DMS 273 (cell line): ENCODE results near the gene FAS.

ENCODE experiments used
- DNase-seq: peaks from one replicate; lab custom pipeline; 2025; ENCODE audit not compliant: unreplicated experiment; lab: John Stamatoyannopoulos, UW

Gene FAS

DNA sequence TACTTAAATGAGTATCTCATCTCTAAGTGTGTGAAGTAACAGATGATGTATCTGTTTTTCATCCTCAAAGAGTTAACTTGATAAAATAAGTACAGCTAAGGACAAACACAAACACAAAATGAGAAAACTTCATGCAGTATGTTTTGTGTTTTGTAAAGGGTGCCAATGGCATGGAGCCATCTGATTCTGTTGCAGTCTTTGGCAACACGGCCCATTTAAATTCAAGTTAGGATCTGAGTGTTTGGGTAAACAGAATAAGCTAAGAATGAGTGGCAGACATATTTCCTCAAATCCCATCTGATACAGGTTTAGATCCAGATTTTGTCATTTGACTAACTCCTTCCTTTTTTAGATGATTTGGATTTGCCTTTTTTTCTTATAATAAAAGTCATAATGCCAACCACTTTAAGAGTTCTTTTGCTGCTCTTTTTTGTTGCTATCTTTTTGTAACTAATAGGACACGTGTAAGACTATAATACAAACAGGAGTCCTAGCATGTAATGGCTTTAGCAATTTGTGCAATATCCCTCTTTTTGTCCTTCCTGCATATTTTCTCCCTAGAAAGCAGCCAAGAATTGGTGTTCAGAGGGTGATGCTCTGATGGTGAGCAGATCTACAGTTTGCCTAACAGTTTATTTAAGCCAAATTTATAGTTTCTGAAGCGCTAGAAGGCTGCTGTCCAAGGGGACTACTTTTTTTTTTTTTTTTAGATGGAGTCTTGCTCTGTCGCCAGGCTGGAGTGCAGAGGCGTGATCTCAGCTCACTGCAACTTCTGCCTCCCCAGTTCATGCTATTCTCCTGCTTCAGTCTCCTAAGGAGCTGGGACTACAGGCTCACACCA lies 19.2 kb upstream of the FAS start:
- DNase-seq: no peak

DNA sequence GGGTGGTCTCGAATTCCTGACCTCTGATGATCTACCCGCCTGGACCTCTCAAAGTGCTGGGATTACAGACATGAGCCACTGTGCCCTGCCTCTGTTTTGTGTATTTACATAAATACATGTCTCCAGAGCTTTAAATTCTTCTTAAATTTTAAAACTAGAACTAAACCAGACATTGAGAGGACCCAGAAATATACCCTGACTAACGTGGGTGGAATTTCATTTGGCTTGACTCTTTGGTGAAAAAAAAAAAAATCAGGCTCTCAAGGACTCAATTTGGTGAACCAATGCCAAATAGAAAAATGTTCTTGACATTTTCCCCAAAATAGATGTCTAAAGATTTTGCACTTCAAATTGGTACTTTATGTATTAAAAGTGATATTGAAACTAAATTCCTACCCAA lies 16.6 kb upstream of the FAS start:
- no peak for DNase-seq

DNA sequence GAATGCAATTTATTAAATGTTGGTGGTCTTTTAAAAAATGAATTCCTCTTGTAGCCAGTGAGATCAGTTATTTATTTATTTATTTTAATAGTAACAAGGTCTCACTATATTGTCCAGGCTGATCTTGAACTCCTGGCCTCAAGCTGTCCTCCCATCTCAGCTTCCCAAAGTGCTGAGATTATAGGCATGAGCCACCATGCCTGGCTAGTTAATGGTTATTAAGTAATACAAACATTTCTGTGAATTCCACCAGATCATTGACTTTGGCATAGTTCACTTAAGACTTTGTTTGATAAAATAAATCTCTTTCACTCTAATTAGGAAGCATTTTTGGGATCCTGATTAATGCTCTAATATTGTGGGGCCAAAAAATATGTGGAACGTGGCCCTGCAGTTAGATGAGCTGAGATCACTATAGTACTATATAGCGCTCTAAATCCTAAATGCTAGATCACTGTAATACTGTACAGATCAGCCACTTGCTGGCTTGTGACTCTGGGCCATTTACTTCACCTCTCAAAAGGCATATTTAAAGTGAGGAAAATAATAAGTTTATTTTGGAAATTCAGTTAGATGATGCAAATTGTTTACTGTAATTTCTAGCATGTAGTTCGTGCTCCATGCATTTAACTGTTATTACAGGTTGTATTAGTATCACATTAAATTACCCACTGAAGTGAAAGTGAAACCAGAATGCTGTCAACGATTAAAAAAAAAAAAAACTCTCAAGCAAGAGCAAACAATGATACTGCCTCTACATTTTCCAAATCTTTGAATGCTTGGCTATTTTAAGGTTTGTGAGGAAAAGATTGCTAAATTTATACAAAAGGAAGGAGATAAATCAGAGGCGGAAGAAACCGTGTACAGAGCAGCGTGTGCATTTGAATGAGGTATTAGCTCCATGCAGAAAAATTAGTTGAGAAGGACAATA lies 15.9 kb upstream of the FAS start:
- DNase-seq: peak; percentile 4

DNA sequence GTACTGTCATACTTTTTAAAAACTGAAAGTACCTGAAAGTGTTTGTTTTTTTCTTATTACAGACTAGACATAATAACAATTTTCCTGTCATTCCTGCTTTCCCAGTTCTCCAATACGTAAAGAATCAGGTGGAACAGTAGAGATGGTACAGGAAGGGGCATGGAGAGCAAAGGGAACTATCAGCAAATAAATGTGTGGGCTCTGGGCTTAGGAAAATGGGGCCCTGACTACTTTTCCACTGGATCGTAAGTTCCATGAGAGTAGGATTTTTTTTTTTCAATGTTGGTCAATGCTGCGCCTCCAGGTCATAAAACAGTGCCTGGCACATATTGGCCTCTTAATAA lies 15.2 kb upstream of the FAS start:
- no peak for DNase-seq

DNA sequence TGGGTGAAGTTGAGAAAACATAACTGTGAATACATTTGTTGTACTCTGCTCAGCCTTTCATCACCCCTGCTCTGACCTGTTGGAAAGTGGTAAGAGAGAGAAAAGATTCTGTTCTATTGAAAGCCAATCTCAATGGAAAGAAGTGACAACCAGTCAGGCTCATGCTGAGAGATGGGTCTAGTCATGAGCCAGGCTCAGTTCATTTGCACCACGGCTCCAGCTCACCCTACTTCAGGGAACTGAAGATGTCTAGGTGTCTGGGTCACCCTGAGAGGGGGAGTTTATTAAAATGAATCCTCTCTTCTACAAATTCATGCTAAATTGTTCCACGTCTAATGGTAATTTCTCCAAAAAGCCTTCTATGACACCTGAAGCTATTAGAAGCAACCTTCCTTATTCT lies 12.1 kb upstream of the FAS start:
- no peak for DNase-seq

DNA sequence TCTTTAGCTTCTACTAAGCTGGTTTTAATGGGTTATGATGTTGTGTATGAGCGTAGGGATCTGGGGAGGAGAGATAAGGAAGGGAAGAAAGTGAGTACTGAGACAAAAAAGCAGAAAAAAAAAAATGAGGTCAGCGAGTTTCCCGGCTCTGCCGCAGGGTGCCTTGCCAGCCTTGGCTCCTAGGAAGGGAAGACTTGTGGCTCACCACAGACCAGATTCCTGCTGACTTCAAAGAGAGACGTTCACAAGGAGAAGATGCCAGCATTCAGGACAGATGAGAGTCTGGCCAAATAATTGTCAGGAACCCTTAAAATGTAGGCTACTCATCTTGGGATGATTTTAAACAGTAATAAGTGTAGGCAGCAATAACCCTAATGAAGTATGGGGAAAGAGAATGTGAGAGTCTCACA lies 11.4 kb upstream of the FAS start:
- DNase-seq: no peak

DNA sequence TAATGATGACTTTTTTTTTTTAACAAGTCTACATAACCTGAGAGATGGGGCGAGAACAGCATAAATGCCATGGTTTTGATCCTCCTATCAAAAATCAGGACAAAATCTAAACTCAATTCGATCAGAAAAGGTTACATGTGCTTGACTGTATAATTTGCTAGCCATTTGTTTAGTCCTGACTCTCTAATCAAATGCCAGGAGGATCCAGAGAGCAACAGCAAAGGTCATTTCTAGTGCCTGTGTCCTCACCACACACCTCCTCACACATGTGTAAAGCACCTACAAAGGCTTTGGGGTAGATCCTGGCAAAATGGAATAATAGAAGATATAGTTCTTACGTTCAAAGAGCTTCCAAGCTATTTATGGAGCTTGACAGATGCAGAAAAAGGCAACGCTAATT lies 11.0 kb upstream of the FAS start:
- DNase-seq: no peak

DNA sequence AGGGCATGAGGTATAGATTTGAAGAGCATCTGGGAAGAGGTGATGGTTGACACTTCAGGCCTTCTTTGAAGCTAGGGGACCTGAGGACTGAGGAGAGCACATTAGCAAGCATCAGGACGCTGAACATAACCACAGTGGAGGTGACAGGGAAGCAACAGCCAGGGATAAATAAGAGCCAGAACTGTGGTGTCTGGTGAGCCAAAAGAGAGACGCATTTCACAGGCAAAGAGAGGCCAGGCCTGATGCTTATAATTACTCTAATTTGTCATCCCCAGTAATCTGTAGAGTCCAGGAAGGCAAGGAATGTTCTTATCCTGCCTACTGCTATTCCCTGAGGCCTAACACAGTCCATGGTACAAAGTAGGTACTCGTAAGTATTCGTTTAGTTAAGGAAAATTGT lies 10.4 kb upstream of the FAS start:
- DNase-seq: no peak

DNA sequence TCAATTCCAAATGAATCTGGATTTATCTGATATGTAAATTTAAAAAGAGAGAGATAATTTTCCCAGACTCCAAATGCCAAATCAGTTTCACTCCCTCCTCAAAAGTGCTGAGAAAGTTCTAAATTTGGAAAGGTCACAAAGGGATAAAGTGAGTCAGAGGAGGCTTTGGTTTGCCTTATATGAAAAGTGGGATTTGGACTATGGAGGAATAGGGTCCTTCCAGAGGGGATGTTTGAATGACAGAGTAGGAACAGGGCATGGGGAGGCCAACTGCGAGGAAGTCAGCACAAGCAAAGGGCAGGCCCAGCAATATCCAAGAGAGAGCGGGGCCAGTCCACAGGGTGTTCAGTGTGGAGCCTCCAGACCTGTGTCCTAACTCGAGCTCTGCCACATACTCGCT lies 9.8 kb upstream of the FAS start:
- DNase-seq: no peak

DNA sequence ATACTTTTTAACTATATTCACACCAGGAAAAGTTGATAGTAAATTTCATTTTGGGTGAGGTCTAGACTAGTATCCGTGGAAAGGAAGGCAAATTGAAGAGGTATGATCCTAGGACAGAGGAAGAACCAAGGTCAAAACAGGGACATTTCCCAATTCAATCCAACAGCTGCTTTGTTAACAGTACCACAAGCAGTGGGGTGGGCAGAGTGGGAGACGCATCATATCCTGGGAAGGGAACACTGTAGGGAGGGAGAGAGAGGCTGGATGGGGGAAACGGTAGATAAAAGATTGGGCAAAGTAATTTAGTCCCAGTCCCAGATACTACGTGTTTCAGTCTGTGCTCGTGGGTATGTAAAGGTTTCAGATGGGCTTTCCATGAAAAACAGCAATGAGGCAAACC lies 9.2 kb upstream of the FAS start:
- no peak for DNase-seq

DNA sequence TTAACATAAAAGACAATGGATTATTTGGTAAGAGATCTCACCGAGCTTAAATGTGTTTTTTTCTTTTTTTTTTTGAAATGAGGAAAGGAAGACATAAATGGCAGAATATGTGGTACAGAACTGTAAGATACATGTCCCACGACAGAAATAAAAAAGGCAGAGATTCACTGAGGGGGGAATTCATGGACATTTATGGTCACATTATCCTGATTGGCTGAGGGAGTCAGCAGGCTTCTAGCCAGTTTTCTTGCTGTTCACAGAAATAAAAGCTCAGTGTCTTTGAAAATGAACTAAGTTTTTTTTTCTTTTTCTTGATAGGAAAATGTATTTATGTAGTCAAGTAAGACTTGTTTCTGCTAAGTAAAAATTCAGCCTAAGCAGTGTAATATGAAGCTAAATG lies 8.2 kb upstream of the FAS start:
- no peak for DNase-seq

DNA sequence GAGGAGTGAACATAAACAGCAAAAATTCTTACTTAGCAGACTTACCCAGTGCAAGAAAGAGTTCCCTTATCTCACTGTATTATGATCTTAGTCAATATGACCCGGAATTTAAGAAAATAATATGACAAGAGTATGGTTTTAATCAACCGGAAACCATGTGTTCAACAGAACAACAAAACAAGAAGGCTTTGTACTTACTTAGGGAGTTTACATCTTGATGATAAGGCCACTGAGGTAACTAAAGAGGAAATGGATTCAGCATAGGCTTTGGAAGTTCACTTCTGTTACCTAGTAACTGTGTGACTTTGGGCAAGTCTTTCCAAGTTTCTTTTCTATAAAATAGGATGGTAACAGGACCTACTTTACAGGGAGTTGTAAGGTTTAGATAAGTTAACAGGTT lies 7.4 kb upstream of the FAS start:
- no peak for DNase-seq

DNA sequence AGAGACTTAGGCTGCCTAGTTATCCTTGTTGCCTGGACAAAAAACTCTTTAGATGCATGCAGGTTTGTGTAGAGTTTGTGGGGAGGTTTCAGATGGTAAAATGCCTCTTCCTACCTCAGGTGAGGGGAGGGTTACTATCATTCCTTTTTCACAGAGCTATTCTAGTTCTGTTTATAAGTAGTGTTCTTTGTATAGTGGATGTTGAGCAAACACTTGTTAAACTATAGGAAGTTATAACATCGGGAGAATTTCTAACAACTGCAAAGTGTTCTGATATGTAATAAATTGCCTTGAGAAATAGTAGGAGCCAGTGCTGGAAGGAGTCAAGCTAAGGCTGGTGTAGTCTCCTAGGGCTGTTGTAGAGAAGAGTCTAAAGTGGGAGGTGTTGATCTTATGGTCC lies 6.7 kb upstream of the FAS start:
- DNase-seq: no peak

DNA sequence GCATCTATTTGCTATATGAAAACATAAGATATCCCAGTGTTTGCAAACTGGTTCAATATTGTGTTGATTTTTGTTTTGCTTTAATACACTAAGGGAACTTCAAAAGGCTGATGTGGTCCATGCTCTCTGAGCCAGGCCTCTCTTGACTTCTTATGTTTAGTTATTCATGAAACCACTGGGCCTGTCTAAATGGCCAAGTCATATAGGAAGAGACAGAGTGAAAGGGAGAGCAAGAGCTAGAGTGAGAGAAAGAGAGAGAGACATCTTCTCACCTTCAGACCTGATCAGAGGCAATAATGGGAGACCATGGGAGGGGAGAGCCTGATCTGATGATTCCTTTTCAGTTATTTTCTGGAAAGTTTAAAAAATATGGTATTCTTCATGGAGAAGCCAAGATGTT lies 6.1 kb upstream of the FAS start:
- DNase-seq: no peak

DNA sequence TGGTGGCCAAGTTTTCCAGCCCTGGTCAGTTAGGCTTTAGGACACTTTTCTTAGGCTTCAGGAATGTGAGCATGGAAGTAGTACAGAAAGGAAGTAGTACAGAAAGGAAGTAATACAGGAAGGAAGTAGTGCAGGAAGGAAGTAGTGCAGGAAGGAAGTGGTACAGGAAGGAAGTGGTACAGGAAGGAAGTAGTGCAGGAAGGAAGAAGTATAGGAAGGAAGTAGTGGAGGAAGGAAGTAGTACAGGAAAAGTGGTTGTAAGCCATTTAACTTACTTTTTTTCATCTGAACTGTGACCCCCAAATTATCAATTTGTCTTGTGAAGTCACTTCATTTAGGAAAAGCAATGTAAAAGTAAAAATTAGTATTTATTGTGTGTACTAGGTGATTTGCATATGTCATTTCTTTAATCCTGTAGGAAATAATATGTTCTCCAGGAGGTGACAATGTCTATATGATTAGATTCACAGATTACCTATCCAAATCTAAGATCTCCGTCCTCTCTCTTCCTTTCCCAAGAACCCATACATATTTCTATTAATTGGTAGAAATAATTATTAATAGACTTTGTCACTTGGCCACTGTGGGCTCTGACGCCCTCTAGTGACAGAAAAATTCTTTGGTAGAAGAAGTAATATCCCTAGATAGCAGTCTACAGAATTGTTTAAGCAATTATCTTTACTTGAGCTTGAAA lies 3.9 kb upstream of the FAS start:
- DNase-seq: peak; percentile 68

DNA sequence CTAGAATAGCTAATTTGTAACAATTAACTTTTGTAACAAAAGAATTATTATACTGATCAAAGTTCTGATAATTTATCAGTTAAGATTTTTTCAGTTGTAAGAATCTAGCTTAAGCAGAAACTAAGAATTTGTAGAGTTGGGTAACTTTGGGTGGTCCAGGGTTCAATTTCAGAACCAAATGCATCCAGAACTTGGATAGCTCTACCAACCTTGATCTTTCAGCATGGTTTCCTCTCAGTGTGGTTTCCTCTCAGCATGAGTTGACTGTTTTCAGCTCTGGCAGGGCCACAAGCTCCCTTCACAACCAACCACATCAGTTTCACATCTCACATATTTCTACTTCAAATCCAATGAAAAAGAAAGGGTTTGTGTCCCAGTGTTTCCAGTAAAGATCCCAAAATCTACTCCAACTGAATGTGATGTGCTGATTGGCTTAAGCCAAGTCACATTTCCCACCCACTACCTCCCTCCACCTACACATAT lies 3.3 kb upstream of the FAS start:
- DNase-seq: no peak

DNA sequence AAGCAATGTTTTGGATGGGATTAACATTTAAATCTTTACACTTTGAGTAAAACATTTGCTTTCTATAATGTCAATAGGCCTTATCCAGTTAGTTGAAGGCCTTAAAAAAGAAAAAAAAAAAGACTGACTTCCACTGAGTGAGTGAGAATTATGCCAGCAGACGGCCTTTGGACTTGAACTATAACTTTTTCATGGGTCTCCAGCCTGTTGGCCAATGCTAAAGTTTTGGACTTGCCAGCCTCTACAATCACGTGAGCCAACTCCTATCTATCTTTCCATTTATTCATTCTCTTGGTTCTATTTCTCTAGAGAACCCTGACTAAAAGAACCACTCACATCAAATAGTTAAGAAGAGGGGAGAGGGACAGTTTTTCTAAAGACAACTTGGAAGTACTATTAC lies 2.8 kb upstream of the FAS start:
- no peak for DNase-seq

DNA sequence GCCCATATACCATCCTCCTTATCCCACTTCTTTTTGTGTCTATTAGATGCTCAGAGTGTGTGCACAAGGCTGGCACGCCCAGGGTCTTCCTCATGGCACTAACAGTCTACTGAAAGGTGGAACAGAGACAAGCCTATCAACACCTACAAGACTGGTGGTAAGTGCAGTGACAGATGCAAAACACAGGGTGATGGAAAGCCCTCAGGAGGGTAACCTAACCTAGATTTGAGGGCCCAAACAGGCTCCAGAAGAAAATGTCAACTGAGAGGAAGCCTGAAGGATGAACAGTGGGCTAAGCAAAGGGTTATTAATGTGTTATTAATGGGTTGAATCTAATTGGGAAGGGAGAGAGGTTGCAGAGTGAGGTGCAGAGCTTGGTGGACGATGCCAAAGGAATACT lies 1.2 kb upstream of the FAS start:
- no peak for DNase-seq

DNA sequence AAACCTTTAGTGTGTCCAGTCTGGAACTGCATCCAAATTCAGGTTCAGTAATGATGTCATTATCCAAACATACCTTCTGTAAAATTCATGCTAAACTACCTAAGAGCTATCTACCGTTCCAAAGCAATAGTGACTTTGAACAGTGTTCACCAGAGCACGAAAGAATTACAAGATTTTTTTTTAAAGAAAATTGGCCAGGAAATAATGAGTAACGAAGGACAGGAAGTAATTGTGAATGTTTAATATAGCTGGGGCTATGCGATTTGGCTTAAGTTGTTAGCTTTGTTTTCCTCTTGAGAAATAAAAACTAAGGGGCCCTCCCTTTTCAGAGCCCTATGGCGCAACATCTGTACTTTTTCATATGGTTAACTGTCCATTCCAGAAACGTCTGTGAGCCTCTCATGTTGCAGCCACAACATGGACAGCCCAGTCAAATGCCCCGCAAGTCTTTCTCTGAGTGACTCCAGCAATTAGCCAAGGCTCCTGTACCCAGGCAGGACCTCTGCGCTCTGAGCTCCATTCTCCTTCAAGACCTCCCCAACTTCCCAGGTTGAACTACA lies 694 bp upstream of the FAS start:
- peak; percentile 34 for DNase-seq

DNA sequence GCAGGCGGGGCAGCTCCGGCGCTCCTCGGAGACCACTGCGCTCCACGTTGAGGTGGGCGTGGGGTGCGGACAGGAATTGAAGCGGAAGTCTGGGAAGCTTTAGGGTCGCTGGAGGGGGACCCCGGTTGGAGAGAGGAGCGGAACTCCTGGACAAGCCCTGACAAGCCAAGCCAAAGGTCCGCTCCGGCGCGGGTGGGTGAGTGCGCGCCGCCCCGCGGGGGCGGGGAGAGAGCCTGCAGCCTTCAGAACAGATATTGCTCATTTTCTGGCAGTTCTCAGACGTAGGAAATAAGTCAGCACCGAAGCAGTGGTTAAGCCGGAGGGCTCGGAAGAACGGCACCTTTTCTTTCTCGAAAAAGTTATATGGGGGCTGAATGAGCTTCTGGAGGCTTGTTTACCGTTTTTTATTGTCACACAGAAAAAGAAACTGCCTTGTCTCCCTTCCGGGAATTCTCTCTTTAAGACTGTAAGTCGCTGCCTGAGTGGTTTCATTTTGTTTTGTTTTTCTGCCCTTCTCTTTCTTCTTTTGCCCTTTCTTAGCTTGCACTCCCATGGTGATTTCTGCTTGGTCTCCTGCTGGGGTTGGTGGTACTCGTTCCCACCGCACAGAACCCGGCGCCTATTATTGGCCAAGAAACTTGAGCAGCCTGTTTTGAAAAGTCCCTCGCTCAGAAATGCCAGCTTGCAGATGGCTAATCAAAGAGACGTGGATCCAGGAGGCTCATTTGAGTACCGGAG lies 732 bp downstream of the FAS start:
- DNase-seq: peak; percentile 88

DNA sequence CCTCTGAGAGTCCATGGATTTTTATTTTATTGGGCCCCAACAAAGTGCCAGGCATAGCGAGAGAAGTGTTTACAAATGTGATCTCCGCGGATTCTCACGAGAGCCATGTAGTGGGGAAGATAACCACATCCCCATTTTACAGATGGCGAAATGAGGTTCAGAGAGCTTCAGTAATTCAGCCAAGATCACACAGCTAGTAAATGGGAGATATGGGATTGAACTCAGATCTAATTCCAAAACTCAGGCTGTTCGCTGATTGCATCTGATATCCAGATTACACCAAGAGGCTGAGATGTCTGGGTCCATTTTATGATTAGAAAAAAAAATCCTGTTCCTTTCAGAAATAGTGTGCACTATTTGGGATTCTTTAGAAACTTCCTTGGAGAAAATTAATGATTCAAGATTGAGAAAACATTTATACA lies 1.3 kb downstream of the FAS start:
- no peak for DNase-seq
